MCF 10A (cell line): ENCODE results near the gene CES1. TPM values are rescaled to one million over a fixed set of nuclear protein-coding genes. Genes with fewer than 3 reads are reported as not detected.
A peak's percentile ranks its signal among the peaks of the same experiment; 100 is the strongest.
"Not testable (repeated sequence)": the region's sequence is repeated elsewhere in the genome, so short reads cannot be mapped to it uniquely, and the experiment has no call there.

Experiments used
- BruUV-seq: library from RNA; stranded (reverse); fragments of 400-500 nt; replicated peaks from 2 replicates; lab custom pipeline; 2021; lab: Mats Ljungman, UMichigan
- CTCF ChIA-PET: fragments of 300-600 bp; sonication (Branson Sonifier 250); formaldehyde crosslinking; extraction: SDS; loops from one replicate; lab custom pipeline; 2021; ENCODE audit warnings: antibody characterized with exemption, inconsistent platforms; lab: Yijun Ruan, JAX
- POLR2A ChIA-PET: fragments of 300-600, 350-650 bp; sonication (Branson Sonifier 250); formaldehyde crosslinking; extraction: SDS; loops from one replicate; lab custom pipeline; 2020; ENCODE audit warnings: antibody characterized with exemption, inconsistent platforms; lab: Yijun Ruan, JAX
- DNase-seq: peaks from one replicate; pipeline ENCODE4 v3.0.0-alpha.2; 2018; ENCODE audit not compliant: unreplicated experiment
- H3K27ac Mint-ChIP-seq: one replicate; pipeline ENCODE4 v1.8.0; 2022; ENCODE audit warnings: mild to moderate bottlenecking, low read depth, mixed read lengths; ENCODE audit not compliant: unreplicated experiment
- H3K27me3 Mint-ChIP-seq: one replicate; pipeline ENCODE4 v1.8.0; 2022; ENCODE audit warnings: mixed read lengths; ENCODE audit not compliant: insufficient read depth, unreplicated experiment
- H3K36me3 Mint-ChIP-seq: one replicate; pipeline ENCODE4 v1.8.0; 2022; ENCODE audit warnings: mild to moderate bottlenecking, moderate library complexity, mixed read lengths; ENCODE audit not compliant: insufficient read depth, unreplicated experiment
- H3K4me1 Mint-ChIP-seq: one replicate; pipeline ENCODE4 v1.8.0; 2022; ENCODE audit warnings: mixed read lengths; ENCODE audit not compliant: insufficient read depth, unreplicated experiment
- H3K4me3 Mint-ChIP-seq: one replicate; pipeline ENCODE4 v1.8.0; 2022; ENCODE audit warnings: mild to moderate bottlenecking, moderate library complexity, mixed read lengths; ENCODE audit not compliant: unreplicated experiment
- H3K9me3 Mint-ChIP-seq: one replicate; pipeline ENCODE4 v1.8.0; 2022; ENCODE audit warnings: mixed read lengths; ENCODE audit not compliant: unreplicated experiment
- intact Hi-C: fragments of 100-400 bp; cut with micrococcal nuclease; formaldehyde crosslinking; loops from 2 replicates; pipeline ENCODE4 v1.14.1; 2022
- total RNA-seq: library from RNA; stranded (reverse); gene quantifications from 2 replicates; pipeline ENCODE4 v1.2.3, GENCODE V29; 2022
- TF ChIP-seq, protein P1 (sequence below): fragments of 200-600 bp; IDR thresholded peaks from one replicate; pipeline ENCODE4 v1.8.0; 2022; ENCODE audit warnings: antibody characterized with exemption, mild to moderate bottlenecking; ENCODE audit not compliant: unreplicated experiment

The CES1 gene
- total RNA-seq, 1 experiment from 2014 or later, result not detected

DNA sequence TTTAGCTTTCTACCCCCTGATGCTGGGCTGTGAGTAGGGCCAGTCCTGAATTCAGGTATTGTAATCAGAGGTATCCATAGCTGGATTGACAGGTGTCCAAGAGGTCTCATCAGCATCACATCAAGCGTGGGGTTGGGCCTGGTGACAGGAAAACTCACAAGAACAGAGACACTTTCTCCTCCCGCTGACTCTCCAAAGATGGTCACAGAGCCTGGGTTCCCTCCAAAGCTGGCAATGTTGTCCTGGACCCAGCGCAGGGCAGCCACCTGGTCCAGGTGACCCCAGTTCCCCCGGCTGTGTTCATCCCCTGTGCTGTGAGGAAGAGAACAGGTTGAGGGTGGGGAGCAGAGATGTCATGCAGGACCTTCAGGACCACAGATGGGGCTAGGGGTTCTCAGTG lies 11.7 kb downstream of the CES1 start:
- DNase-seq, result no peak
- TF ChIP-seq, protein P1, sequence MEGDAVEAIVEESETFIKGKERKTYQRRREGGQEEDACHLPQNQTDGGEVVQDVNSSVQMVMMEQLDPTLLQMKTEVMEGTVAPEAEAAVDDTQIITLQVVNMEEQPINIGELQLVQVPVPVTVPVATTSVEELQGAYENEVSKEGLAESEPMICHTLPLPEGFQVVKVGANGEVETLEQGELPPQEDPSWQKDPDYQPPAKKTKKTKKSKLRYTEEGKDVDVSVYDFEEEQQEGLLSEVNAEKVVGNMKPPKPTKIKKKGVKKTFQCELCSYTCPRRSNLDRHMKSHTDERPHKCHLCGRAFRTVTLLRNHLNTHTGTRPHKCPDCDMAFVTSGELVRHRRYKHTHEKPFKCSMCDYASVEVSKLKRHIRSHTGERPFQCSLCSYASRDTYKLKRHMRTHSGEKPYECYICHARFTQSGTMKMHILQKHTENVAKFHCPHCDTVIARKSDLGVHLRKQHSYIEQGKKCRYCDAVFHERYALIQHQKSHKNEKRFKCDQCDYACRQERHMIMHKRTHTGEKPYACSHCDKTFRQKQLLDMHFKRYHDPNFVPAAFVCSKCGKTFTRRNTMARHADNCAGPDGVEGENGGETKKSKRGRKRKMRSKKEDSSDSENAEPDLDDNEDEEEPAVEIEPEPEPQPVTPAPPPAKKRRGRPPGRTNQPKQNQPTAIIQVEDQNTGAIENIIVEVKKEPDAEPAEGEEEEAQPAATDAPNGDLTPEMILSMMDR, result no peak
- intact Hi-C loops, result no loop called here
- peaks cover 25% of the 10 kb centered on the region for H3K4me1 Mint-ChIP-seq
- no peaks in the 10 kb centered on the region for H3K36me3 Mint-ChIP-seq
- H3K27ac Mint-ChIP-seq, result no peak overlapping the region
- H3K27me3 Mint-ChIP-seq, result peaks cover 12% of the 10 kb centered on the region
- ChIA-PET POLR2A (no interaction called here), CTCF (no interaction called here)
- no peaks in the 10 kb centered on the region for H3K9me3 Mint-ChIP-seq
- no peak overlapping the region for H3K4me3 Mint-ChIP-seq
- BruUV-seq, result no TSS peak

DNA sequence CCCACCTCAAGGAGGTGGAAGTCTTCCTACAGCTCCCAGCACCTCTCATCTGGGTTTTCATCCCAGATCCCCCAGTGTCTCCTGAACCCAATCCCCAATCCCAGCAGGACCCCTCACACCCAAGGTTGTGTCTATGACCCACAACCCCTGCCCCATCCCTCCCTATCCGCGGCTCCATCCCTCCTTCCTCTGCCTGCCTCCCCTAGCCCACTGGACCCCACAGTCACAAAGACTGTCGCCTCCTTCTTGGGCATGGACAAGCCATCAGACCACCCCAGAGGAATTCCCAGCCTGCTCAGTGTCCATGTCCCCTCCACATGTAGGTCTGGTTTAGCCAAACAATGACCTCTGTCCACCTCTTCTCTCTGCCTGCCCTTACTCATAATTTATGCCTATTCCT lies 12.3 kb downstream of the CES1 start:
- Mint-ChIP-seq H3K36me3 (no peaks in the 10 kb centered on the region), H3K27me3 (peaks cover 12% of the 10 kb centered on the region), H3K27ac (no peak overlapping the region), H3K9me3 (no peaks in the 10 kb centered on the region), H3K4me3 (no peak overlapping the region), H3K4me1 (peaks cover 25% of the 10 kb centered on the region)
- ChIA-PET CTCF (no interaction called here), POLR2A (no interaction called here)
- no TSS peak for BruUV-seq
- intact Hi-C loops, result no loop called here
- no peak for DNase-seq
- TF ChIP-seq, protein P1, result no peak

DNA sequence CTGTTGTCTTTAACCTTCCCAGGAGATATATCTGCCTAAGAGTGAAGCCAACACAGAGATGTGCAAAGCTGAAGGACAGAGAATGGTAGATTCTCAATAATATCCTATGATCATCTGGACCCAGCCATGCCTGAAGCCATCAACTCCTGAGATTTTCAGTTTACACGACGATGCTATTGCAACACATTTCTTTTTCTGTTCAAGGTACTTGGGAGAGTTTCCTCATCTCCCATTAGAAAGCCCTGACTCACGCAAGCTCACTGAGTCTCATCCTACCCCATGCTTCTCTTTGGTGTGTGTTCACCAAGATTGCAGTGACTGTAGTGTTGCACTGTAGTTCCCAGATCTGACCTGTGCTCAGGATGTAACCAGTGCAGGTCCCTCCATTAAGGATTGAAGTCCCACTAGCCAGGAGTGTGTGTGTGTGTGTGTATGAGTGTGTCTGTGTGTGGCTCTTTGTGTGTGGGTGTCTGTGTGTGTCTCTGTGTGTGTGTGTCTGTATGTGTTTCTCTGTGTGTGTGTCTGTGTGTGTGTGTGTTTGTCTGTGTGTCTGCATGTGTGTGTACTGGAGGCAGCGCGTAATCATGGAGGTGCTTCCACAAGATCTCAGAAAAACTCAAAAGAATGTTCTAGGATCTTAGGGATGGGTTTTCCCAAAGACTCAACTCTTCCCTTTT lies 15.5 kb downstream of the CES1 start:
- no peaks in the 10 kb centered on the region for H3K9me3 Mint-ChIP-seq
- CTCF ChIA-PET, result no interaction called here
- intact Hi-C loops, result no loop called here
- H3K36me3 Mint-ChIP-seq, result no peaks in the 10 kb centered on the region
- H3K4me3 Mint-ChIP-seq, result no peak overlapping the region
- no peak overlapping the region for H3K27ac Mint-ChIP-seq
- H3K27me3 Mint-ChIP-seq, result peaks cover 8% of the 10 kb centered on the region
- H3K4me1 Mint-ChIP-seq, result peaks cover 21% of the 10 kb centered on the region
- POLR2A ChIA-PET, result interaction anchor here (0.6 kb wide), 2 partner anchors 103 to 129 kb away, joined by 3 read pairs; no protein-coding TSS in a partner anchor
- peak; percentile 93 for DNase-seq
- no TSS peak for BruUV-seq
- TF ChIP-seq, protein P1, result no peak

DNA sequence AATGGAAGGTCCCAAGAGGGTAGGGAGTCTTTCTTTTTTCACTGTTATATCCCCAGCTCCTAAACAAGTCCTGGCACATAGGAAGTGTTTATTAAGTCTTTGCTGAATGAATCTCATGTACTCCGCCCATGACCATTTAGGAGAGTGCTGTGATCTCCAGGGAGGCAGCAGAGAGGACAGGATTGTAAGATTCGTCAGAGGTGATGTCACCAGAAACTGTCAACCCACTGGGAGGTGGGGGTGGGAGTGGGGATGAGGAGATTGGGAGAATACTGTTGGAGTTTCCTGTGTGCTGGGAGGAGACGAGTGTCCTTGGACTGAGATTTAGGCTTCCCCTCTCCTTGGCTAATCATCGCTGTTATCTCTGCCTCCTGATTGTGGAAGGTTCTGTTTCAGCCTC lies 16.7 kb downstream of the CES1 start:
- H3K9me3 Mint-ChIP-seq, H3K36me3 Mint-ChIP-seq, POLR2A ChIA-PET, H3K27me3 Mint-ChIP-seq, BruUV-seq, intact Hi-C loops, H3K4me3 Mint-ChIP-seq, H3K27ac Mint-ChIP-seq, CTCF ChIA-PET: not testable (repeated sequence)
- peaks cover 21% of the 10 kb centered on the region for H3K4me1 Mint-ChIP-seq
- peak; percentile 45 for DNase-seq
